Lung microvascular endothelial cell (primary cell): ENCODE measurements around the gene ATF7. TPM values are rescaled to one million over a fixed set of nuclear protein-coding genes. Genes with fewer than 3 reads are reported as not detected.
"Not testable (repeated sequence)": the region's sequence is repeated elsewhere in the genome, so short reads cannot be mapped to it uniquely, and the experiment has no call there.

ENCODE experiments used
- DNase-seq, 2 donors: peaks; one replicate each; pipeline versions ENCODE4 v3.0.0 to v3.0.0-alpha.2; 2010; ENCODE audit warnings: low read depth in 2 of 2
- total RNA-seq: library from RNA; depleted of rRNA; stranded (reverse); fragments of >200 nt; gene quantifications from 2 replicates; pipeline ENCODE4 v1.2.1, GENCODE V29; 2014

The ATF7 gene
- total RNA-seq, 1 donor from 2014 or later = 10.5 TPM

- DNase-seq = not testable (repeated sequence)
These were observed 27.2 kb downstream of the ATF7 start for GRCh38 chr12:53598971-53599370.

GRCh38 chr12:53596920-53597363 lies 29.2 kb downstream of the ATF7 start:
- DNase-seq = peak; percentile 84 to 96

- DNase-seq = peak; percentile 70 to 71
These were observed 31.1 kb downstream of the ATF7 start for GRCh38 chr12:53594897-53595615.

GRCh38 chr12:53593707-53594106 lies 32.5 kb downstream of the ATF7 start:
- DNase-seq = no peak

GRCh38 chr12:53593031-53593430 lies 33.2 kb downstream of the ATF7 start:
- DNase-seq = no peak

- no peak for DNase-seq
These were observed 33.8 kb downstream of the ATF7 start for GRCh38 chr12:53592426-53592825.

- peak; percentile 34 to 56 for DNase-seq
These were observed 34.6 kb downstream of the ATF7 start for GRCh38 chr12:53591301-53592206.

GRCh38 chr12:53590652-53591051 lies 35.5 kb downstream of the ATF7 start:
- DNase-seq = no peak

GRCh38 chr12:53589915-53590314 lies 36.3 kb downstream of the ATF7 start:
- no peak for DNase-seq

- DNase-seq = no peak
These were observed 36.8 kb downstream of the ATF7 start for GRCh38 chr12:53589423-53589822.

- DNase-seq = no peak
These were observed 38.1 kb downstream of the ATF7 start for GRCh38 chr12:53588123-53588522.

GRCh38 chr12:53586745-53587144 lies 39.4 kb downstream of the ATF7 start:
- peak in 1 of 2 donors; percentile 20 for DNase-seq

- DNase-seq = no peak
These were observed 40.6 kb downstream of the ATF7 start for GRCh38 chr12:53585448-53586125.

GRCh38 chr12:53579545-53579955 lies 46.6 kb downstream of the ATF7 start:
- DNase-seq = no peak

GRCh38 chr12:53578783-53579182 lies 47.4 kb downstream of the ATF7 start:
- DNase-seq = no peak

- DNase-seq = no peak
These were observed 48.2 kb downstream of the ATF7 start for GRCh38 chr12:53577941-53578352.

GRCh38 chr12:53575502-53576249 lies 50.5 kb downstream of the ATF7 start:
- peak in 1 of 2 donors; percentile 22 for DNase-seq

GRCh38 chr12:53572134-53572758 lies 53.9 kb downstream of the ATF7 start:
- DNase-seq = no peak

GRCh38 chr12:53571295-53571694 lies 54.9 kb downstream of the ATF7 start:
- no peak for DNase-seq

- DNase-seq = peak in 1 of 2 donors; percentile 10
These were observed 57.2 kb downstream of the ATF7 start for GRCh38 chr12:53568809-53569557.
